GM12878 (cell line): ENCODE results near the gene TET3. TPM values are rescaled to one million over a fixed set of nuclear protein-coding genes. Genes with fewer than 3 reads are reported as not detected.
A peak's percentile ranks its signal among the peaks of the same experiment; 100 is the strongest.

Experiments
- ATAC-seq: fragments of 200-7000 bp; cut with Tn5 transposase; 3 replicates; pipeline ENCODE4 v1.9.1; 2020; ENCODE audit warnings: mild to moderate bottlenecking, moderate library complexity
- BruUV-seq: library from RNA; stranded (reverse); fragments of 400-500 nt; replicated peaks from 2 replicates; lab custom pipeline; 2021; lab: Mats Ljungman, UMichigan
- CTCF ChIA-PET: fragments of 300-600 bp; sonication (Branson Sonifier 250); formaldehyde crosslinking; extraction: SDS; loops from one replicate; lab custom pipeline; 2021; ENCODE audit warnings: inconsistent platforms; lab: Yijun Ruan, JAX
- POLR2A ChIA-PET: fragments of 350-600 bp; formaldehyde crosslinking; extraction: SDS; loops from one replicate; lab custom pipeline; 2021; ENCODE audit warnings: inconsistent platforms; lab: Charles Lee
- RAD21 ChIA-PET: fragments of 300-600 bp; sonication (Branson Sonifier 250); formaldehyde crosslinking; loops from one replicate; lab custom pipeline; 2023; ENCODE audit warnings: antibody characterized with exemption; ENCODE audit not compliant: unreplicated experiment; lab: Charles Lee
- SMC1A ChIA-PET: fragments of 300-600 bp; sonication (Branson Sonifier 250); formaldehyde crosslinking; loops from one replicate; lab custom pipeline; 2023; ENCODE audit not compliant: unreplicated experiment, uncharacterized antibody; lab: Charles Lee
- DNase-seq: peaks from one replicate; pipeline ENCODE4 v3.0.0-alpha.2; 2011; ENCODE audit warnings: low read depth, low spot score
- FAIRE-seq: peaks from 3 replicates; lab custom pipeline; 2011; peaks lifted over from hg19 to GRCh38; lab: Jason Lieb, UNC
- H2AFZ ChIP-seq: 2 replicates; pipeline ENCODE4 v1.6.0; 2011; ENCODE audit warnings: low read depth, low read length, control low read depth; ENCODE audit not compliant: control insufficient read depth
- H3K27ac ChIP-seq: 2 replicates; pipeline ENCODE4 v1.5.1; 2011; ENCODE audit warnings: control low read depth; ENCODE audit not compliant: control insufficient read depth, insufficient read depth
- H3K27me3 ChIP-seq, 2 experiments: replicated peaks in 1 of 2; 2 replicates each; pipeline versions ENCODE4 v1.6.0 to v1.6.1; 2011; ENCODE audit warnings: low read length in 1 of 2; ENCODE audit not compliant: control insufficient read depth in 2 of 2, insufficient read depth in 2 of 2
- H3K36me3 ChIP-seq, 2 experiments: 2 replicates each; pipeline ENCODE4 v1.5.1; 2011; ENCODE audit warnings: low read length in 1 of 2; ENCODE audit not compliant: control insufficient read depth in 2 of 2, insufficient read depth in 2 of 2
- H3K4me1 ChIP-seq: 2 replicates; pipeline ENCODE4 v1.6.1; 2011; ENCODE audit warnings: mild to moderate bottlenecking, low read length, moderate library complexity, mixed read lengths; ENCODE audit not compliant: control insufficient read depth, insufficient read depth
- H3K4me2 ChIP-seq: 2 replicates; pipeline ENCODE4 v1.6.0; 2011; ENCODE audit warnings: control low read depth; ENCODE audit not compliant: control insufficient read depth, insufficient read depth
- H3K4me3 ChIP-seq: fragments of 200-600 bp; sonication (generic); 2 replicates; pipeline ENCODE4 v1.5.1; 2016
- H3K79me2 ChIP-seq: 2 replicates; pipeline ENCODE4 v1.6.0; 2011; ENCODE audit warnings: low read length; ENCODE audit not compliant: control insufficient read depth, insufficient read depth
- H3K9ac ChIP-seq: 2 replicates; pipeline ENCODE4 v1.8.0; 2011; ENCODE audit warnings: low read length, control low read depth, mixed read lengths; ENCODE audit not compliant: control insufficient read depth, insufficient read depth
- H3K9me3 ChIP-seq: replicated peaks from 3 replicates; pipeline ENCODE4 v1.5.1; 2011; ENCODE audit warnings: mild to moderate bottlenecking, low read length; ENCODE audit not compliant: control insufficient read depth, insufficient read depth
- H4K20me1 ChIP-seq: 2 replicates; pipeline ENCODE4 v1.6.0; 2011; ENCODE audit not compliant: control insufficient read depth, insufficient read depth
- CHD2 ChIP-seq: IDR thresholded peaks from 2 replicates; pipeline ENCODE4 v1.6.1; 2011; ENCODE audit warnings: low read depth, low read length, improper control_type of control experiment, borderline replicate concordance
- HSF1 ChIP-seq: fragments of 150-350 bp; IDR thresholded peaks from 2 replicates; pipeline ENCODE4 v1.6.1; 2014; ENCODE audit warnings: mild to moderate bottlenecking, low read depth, low read length
- KLF5 ChIP-seq: fragments of 450-650 bp; IDR thresholded peaks from 2 replicates; pipeline ENCODE4 v1.6.1; 2014; ENCODE audit warnings: mild to moderate bottlenecking; ENCODE audit not compliant: partially characterized antibody
- MTA3 ChIP-seq: IDR thresholded peaks from 2 replicates; pipeline ENCODE4 v1.6.1; 2012; ENCODE audit warnings: low read length, inconsistent platforms, borderline replicate concordance
- NBN ChIP-seq: fragments of 450-650 bp; IDR thresholded peaks from 2 replicates; pipeline ENCODE4 v1.6.1; 2016
- NKRF ChIP-seq: fragments of 450-650 bp; conservative IDR thresholded peaks from 2 replicates; pipeline ENCODE4 v1.6.1; 2017; ENCODE audit warnings: mild to moderate bottlenecking, moderate library complexity
- POLR2AphosphoS2 ChIP-seq: IDR thresholded peaks from 2 replicates; pipeline ENCODE4 v1.6.1; 2011; ENCODE audit warnings: low read depth, mild to moderate bottlenecking, low read length, improper control_type of control experiment, moderate library complexity
- SMAD1 ChIP-seq: fragments of 450-650 bp; IDR thresholded peaks from 2 replicates; pipeline ENCODE4 v1.6.1; 2018; ENCODE audit warnings: mild to moderate bottlenecking, low read depth; ENCODE audit not compliant: partially characterized antibody
- SREBF1 ChIP-seq: IDR thresholded peaks from 2 replicates; pipeline ENCODE4 v1.6.1; 2012; ENCODE audit warnings: mild to moderate bottlenecking, low read length
- SUPT20H ChIP-seq: IDR thresholded peaks from 2 replicates; pipeline ENCODE4 v1.6.1; 2011; ENCODE audit warnings: low read depth, mild to moderate bottlenecking, low read length, moderate library complexity, borderline replicate concordance; ENCODE audit not compliant: control insufficient read depth
- ZBTB40 ChIP-seq: fragments of 450-650 bp; IDR thresholded peaks from 2 replicates; pipeline ENCODE4 v1.6.1; 2016; ENCODE audit warnings: mild to moderate bottlenecking, moderate library complexity, borderline replicate concordance
- ZNF207 ChIP-seq: fragments of 450-650 bp; IDR thresholded peaks from 2 replicates; pipeline ENCODE4 v1.6.1; 2014; ENCODE audit warnings: antibody characterized with exemption, mild to moderate bottlenecking, borderline replicate concordance
- ZNF217 ChIP-seq: fragments of 450-650 bp; IDR thresholded peaks from 2 replicates; pipeline ENCODE4 v1.6.1; 2017; ENCODE audit warnings: antibody characterized with exemption, mild to moderate bottlenecking
- ZNF384 ChIP-seq: IDR thresholded peaks from 2 replicates; pipeline ENCODE4 v1.6.1; 2012; ENCODE audit warnings: low read depth, mild to moderate bottlenecking, low read length, improper control_type of control experiment, borderline replicate concordance
- WGBS: methylation state at CpG from one replicate; pipeline ENCODE4 v1.1.6; 2016; ENCODE audit warnings: low lambda C conversion rate; ENCODE audit not compliant: insufficient replicate concordance, insufficient coverage; ENCODE audit errors: missing lambda C conversion rate; 5-methylcytosine and 5-hydroxymethylcytosine counted together
- in situ Hi-C: fragments of 300-500 bp; cut with MboI; formaldehyde crosslinking; loops from 9 replicates; pipeline ENCODE4 v1.14.3; 2018; ENCODE audit warnings: mixed read lengths
- intact Hi-C: fragments of 100-400 bp; cut with micrococcal nuclease; formaldehyde crosslinking; loops from one replicate; pipeline ENCODE4 v1.14.2; 2022; ENCODE audit not compliant: unreplicated experiment
- polyA plus RNA-seq, 11 experiments: library from polyadenylated mRNA; depleted of rRNA in 4 of 11; unstranded in 6 of 11; stranded (reverse) in 5 of 11; fragments of >200 nt; fragmentation: Nextera tagmentation in 4 of 11; fragmentation: Illumina TruSeq in 1 of 11; extraction: Ambion mirVana in 4 of 11; extraction: Trizol in 1 of 11; gene quantifications; 1 replicate in 1 of 11; 2 replicates in 10 of 11; pipeline versions ENCODE4 v1.2.1 to v1.2.3, GENCODE V29; 2011 to 2016; ENCODE audit warnings: inconsistent platforms in 2 of 11, missing spikeins in 2 of 11, low read depth in 1 of 11
- total RNA-seq, 4 experiments: library from RNA; depleted of rRNA in 3 of 4; stranded (reverse); fragments of >200 nt in 3 of 4; fragmentation: Illumina TruSeq in 1 of 4; extraction: Trizol in 1 of 4; gene quantifications; 2 replicates each; pipeline versions ENCODE4 v1.2.1 to v1.2.3, GENCODE V29; 2013 to 2021

The TET3 gene
- total and polyA plus RNA-seq, 10 of the 15 experiments (the other 5 are each of a cell fraction or from before 2014, with no cell fraction given), result 0.77 to 25.9 (median 8.5) TPM

- H3K27me3 ChIP-seq, result no peaks in the 10 kb centered on the region
- no peak for ATAC-seq
- DNase-seq, result no peak
- H4K20me1 ChIP-seq, result peaks cover 18% of the 10 kb centered on the region
- H3K36me3 ChIP-seq, result peaks cover 22 to 29% of the 10 kb centered on the region in 2 experiments; a peak in 3 of 4 replicates
- in situ Hi-C loops, result no loop called here
- BruUV-seq, result no TSS peak
- no peak overlapping the region for H3K4me3 ChIP-seq
- RAD21 ChIA-PET, result interaction anchor here (0.7 to 3.8 kb wide), 5 partner anchors 15 to 96 kb away, joined by 3 to 27 read pairs (median 5); no protein-coding TSS in a partner anchor
- FAIRE-seq, result no peak
- peaks cover 9% of the 10 kb centered on the region for H3K4me1 ChIP-seq
- H3K79me2 ChIP-seq, result peaks cover 98% of the 10 kb centered on the region
- SMC1A ChIA-PET, result interaction anchor here (1.1 to 5.0 kb wide), 9 partner anchors 10 to 144 kb away, joined by 3 to 25 read pairs (median 3); no protein-coding TSS in a partner anchor
- CTCF ChIA-PET, result interaction anchor here (0.8 to 1.8 kb wide), 2 partner anchors 9 to 182 kb away, joined by 3 to 6 read pairs; no protein-coding TSS in a partner anchor
- no peak overlapping the region for H2AFZ ChIP-seq
- intact Hi-C loops, result loop anchor here (5.0 kb wide), 1 partner anchor 73 kb away; no protein-coding TSS in a partner anchor
- WGBS, result 84% methylated on average over 13 of the region's 18 CpGs
- H3K4me2 ChIP-seq, result peak overlapping the region; percentile 13; the same call in 1 of the 2 replicates
- POLR2A ChIA-PET, result interaction anchor here (0.5 to 3.4 kb wide), 5 partner anchors 10 to 100 kb away, joined by 4 to 16 read pairs (median 6); no protein-coding TSS in a partner anchor
- no peak overlapping the region for H3K9ac ChIP-seq
- no peak overlapping the region for H3K27ac ChIP-seq
- H3K9me3 ChIP-seq, result no peaks in the 10 kb centered on the region
- TF ChIP-seq NKRF, result no peak
- no peak for TF ChIP-seq HSF1
- TF ChIP-seq CHD2, result no peak
- no peak for TF ChIP-seq KLF5
- TF ChIP-seq SMAD1, result no peak
- TF ChIP-seq POLR2AphosphoS2, result no peak
- no peak for TF ChIP-seq SUPT20H
- no peak for TF ChIP-seq NBN
- TF ChIP-seq ZBTB40, result no peak
- no peak for TF ChIP-seq ZNF384
- TF ChIP-seq SREBF1, result no peak
- TF ChIP-seq MTA3, result no peak
- TF ChIP-seq ZNF207, result no peak
- no peak for TF ChIP-seq ZNF217
Observed at GRCh38 chr2:74004212-74005182, 19.8 kb downstream of the TET3 start.
